Choroid plexus epithelial cell (primary cell): ENCODE data around the gene MRPS14.

Experiments used
- DNase-seq: peaks from one replicate; pipeline ENCODE4 v3.0.0-alpha.2; 2010; ENCODE audit warnings: low read depth
- H3K4me3 ChIP-seq: 2 replicates; pipeline ENCODE4 v1.5.1; 2011; ENCODE audit warnings: low read depth, mild to moderate bottlenecking, control low read depth, low read length, moderate library complexity
- TF ChIP-seq, protein P1 (sequence below): conservative IDR thresholded peaks from 2 replicates; pipeline ENCODE4 v1.5.1; 2011; ENCODE audit warnings: low read depth, mild to moderate bottlenecking, control low read depth, inconsistent platforms, low read length, moderate library complexity

MRPS14 gene

DNA sequence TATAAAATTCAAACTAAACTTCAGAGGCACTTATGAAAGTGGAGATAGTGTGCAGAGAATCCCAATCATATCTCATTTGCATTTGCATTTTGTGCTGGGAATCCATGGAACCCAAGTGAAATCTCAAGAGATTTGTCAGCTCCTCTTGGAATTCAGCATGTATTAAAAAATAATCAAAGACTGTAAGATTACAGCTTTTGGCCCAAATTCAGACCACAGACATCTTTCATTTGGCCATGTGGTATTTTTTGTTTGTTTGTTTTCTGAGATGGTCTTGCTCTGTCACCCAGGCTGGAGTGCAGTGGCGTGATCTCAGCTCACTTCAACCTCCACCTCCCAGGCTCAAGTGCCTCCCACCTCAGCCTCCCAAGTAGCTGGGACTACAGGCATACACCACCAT, 27.3 kb downstream of the MRPS14 start:
- TF ChIP-seq, protein P1, sequence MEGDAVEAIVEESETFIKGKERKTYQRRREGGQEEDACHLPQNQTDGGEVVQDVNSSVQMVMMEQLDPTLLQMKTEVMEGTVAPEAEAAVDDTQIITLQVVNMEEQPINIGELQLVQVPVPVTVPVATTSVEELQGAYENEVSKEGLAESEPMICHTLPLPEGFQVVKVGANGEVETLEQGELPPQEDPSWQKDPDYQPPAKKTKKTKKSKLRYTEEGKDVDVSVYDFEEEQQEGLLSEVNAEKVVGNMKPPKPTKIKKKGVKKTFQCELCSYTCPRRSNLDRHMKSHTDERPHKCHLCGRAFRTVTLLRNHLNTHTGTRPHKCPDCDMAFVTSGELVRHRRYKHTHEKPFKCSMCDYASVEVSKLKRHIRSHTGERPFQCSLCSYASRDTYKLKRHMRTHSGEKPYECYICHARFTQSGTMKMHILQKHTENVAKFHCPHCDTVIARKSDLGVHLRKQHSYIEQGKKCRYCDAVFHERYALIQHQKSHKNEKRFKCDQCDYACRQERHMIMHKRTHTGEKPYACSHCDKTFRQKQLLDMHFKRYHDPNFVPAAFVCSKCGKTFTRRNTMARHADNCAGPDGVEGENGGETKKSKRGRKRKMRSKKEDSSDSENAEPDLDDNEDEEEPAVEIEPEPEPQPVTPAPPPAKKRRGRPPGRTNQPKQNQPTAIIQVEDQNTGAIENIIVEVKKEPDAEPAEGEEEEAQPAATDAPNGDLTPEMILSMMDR = no peak
- DNase-seq = peak; percentile 67
- H3K4me3 ChIP-seq = no peak overlapping the region

DNA sequence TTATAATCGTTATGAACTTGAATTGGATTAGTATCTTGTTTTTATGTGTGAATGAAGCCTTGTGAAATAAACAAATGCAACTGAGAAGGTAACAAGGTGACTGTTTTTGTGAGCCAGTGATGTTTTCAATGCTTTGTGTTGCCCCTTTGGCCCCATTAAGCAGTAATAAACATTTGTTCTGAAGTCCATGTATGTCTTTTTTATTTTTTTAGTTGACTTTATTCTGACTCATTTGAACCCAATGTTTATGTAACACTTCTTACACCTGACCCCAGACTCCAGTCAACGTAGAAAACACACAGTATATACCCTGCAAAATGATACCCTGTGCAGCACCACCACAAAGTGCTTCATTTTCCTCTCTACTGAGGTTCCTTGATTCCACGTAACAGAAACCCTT, 28.1 kb downstream of the MRPS14 start:
- peak; percentile 48 for DNase-seq
- TF ChIP-seq, protein P1 = no peak
- no peak overlapping the region for H3K4me3 ChIP-seq

DNA sequence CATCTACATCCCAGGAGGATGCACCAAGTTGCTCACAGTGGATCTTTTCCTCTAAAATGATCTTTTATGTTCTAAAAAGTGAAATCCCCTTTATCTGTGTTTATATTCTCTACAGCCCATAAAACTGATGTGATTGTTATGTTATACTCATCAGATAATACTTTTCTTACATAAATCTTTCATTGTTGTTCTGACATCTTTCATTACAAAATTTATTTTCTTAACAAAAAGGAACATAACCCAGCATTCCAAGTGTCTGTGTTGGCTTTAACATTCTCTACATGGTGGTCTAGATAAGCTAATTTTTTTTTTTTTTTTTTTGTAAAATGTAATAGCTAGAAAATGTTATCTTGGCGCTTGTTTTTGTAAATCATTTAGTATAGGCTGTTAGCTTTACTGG, 31.8 kb downstream of the MRPS14 start:
- no peak overlapping the region for H3K4me3 ChIP-seq
- TF ChIP-seq, protein P1 = no peak
- no peak for DNase-seq

DNA sequence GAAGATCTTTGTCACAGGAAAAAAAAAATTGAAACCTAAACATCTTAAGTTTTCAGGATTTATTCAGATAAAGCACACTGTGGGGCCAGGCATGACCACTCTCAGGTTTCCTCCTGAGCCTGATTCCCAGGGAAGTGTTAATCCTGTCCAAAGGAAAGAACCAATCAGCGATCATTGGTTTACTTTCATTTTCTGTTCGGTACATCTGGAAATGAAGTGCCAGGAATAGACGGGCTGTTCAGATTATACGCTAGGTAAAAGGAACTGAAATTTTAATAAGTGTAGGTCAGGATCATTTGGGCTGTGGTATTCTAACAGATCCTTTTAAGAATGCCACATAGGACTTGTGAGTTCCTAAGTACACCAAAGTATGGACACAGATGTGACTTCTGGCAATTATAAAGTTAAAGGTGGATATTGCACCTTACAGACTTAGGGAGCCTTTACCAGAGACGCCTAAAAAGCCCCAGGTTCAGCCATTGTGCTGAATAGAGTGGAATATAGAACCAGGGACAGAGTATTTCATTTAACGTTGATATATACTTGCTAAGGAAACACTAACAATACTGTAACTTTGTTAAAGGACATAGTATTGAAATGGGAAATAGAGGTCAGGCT, 32.7 kb downstream of the MRPS14 start:
- TF ChIP-seq, protein P1 = no peak
- peak overlapping the region; percentile 61 for H3K4me3 ChIP-seq
- peak; percentile 85 for DNase-seq

DNA sequence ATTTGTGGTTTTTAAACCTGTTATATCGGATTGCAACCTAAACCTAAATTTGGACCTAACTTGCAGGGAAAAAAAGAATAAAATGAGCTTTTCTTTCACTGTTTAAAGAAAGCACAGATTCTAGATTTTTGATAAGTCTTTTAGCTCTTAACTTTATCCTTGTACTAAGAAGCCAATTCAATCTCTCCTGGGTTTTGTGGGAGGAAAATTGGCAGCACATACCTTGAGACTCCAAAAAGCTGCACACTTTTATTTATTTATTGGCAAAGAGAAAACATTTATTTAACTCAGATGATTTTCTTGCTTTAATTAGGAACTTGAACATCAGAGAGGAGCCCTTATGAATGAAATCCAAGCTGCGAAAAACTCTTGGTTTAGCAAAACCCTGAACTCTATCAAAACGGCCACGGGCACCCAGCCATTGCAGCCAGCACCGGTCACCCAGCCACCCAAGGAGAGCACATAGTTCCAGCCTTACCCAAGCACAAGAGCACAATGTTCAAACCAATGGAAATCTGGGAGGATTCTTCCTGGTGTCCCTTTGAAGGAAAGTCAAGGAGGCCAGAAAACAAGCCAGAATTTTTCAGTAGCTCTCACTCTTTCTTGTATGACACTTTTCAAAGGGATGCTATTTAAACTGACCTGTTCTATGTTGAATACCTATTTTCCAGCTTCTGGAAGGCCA, 33.5 kb downstream of the MRPS14 start:
- TF ChIP-seq, protein P1 = no peak
- DNase-seq = no peak

DNA sequence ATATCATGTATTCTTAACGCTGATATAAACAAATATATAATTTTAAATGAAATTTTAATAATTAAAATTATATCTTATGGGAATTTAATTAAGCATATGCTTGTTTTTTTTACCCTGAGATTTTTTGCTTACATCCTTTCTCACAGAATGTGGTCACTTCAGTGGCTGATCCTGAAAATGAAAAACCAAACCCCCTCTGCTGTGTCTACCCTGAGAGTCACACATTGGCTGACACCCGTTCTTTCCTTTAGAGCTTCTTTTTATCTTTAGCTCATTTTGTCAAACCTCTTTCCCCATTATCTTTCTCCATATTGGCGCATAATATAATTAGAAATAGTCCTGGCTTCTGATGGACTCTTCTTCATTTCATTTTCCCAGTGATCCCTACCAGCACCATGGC, 34.2 kb downstream of the MRPS14 start:
- H3K4me3 ChIP-seq = no peak overlapping the region
- no peak for DNase-seq
- TF ChIP-seq, protein P1 = no peak

More for the DNA sequence above, 33.5 kb downstream of the MRPS14 start:
- H3K4me3 ChIP-seq = no peak overlapping the region

DNA sequence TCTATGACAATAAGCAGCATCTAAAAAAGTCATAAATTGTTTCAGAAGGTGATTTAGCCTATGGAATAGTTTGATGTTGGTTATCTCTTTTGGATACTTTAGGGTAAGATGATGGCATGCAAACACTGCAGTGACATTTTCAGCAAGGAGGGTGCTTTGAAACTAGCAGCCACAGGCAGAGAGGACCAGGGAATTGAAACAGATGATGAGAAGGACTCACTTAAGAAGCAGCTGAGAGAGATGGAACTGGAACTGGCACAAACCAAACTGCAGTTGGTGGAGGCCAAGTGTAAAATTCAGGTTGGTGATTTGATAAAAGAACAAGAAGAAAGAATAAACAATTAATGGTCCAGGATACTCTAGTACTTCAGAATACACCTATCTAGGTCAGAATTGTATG, 34.7 kb downstream of the MRPS14 start:
- no peak for DNase-seq
- TF ChIP-seq, protein P1 = no peak
- no peak overlapping the region for H3K4me3 ChIP-seq
